HEK293 (cell line): Measurements from ENCODE around the gene ABHD12B.

Experiments
- GFI1B ChIP-seq: fragments of 450-650 bp; formaldehyde crosslinking; IDR thresholded peaks from 2 replicates; pipeline ENCODE4 v1.5.1; 2016; ENCODE audit warnings: missing biosample characterization, missing genetic modification characterization
- GLIS1 ChIP-seq: fragments of 450-650 bp; formaldehyde crosslinking; IDR thresholded peaks from 2 replicates; pipeline ENCODE4 v1.5.1; 2016; ENCODE audit warnings: missing biosample characterization, missing genetic modification characterization
- HOXA7 ChIP-seq: sonication (generic); formaldehyde crosslinking; IDR thresholded peaks from 2 replicates; pipeline ENCODE4 v1.8.1; 2022; ENCODE audit warnings: missing genetic modification reagents, borderline replicate concordance
- HOXD13 ChIP-seq: sonication (generic); formaldehyde crosslinking; IDR thresholded peaks from 2 replicates; pipeline ENCODE4 v1.8.0; 2022; ENCODE audit warnings: missing genetic modification reagents, borderline replicate concordance
- ZNF140 ChIP-seq: fragments of 450-650 bp; formaldehyde crosslinking; IDR thresholded peaks from 2 replicates; pipeline ENCODE4 v1.5.1; 2016; ENCODE audit warnings: missing biosample characterization, missing genetic modification characterization
- ZNF175 ChIP-seq: fragments of 450-650 bp; formaldehyde crosslinking; IDR thresholded peaks from 2 replicates; pipeline ENCODE4 v1.5.1; 2016; ENCODE audit warnings: missing biosample characterization, missing genetic modification characterization
- ZNF221 ChIP-seq: fragments of 450-650 bp; formaldehyde crosslinking; IDR thresholded peaks from 2 replicates; pipeline ENCODE4 v1.5.1; 2017; ENCODE audit warnings: missing biosample characterization, missing genetic modification characterization, borderline replicate concordance
- ZNF223 ChIP-seq: fragments of 450-650 bp; formaldehyde crosslinking; IDR thresholded peaks from 2 replicates; pipeline ENCODE4 v1.5.1; 2016; ENCODE audit warnings: missing biosample characterization, missing genetic modification characterization
- ZNF274 ChIP-seq, 2 experiments: fragments of 200-500 bp in 1 of 2; fragments of 450-650 bp in 1 of 2; sonication (Bioruptor generic) in 1 of 2; formaldehyde crosslinking in 1 of 2; IDR thresholded peaks; 2 replicates each; pipeline versions ENCODE4 v1.5.1 to v1.6.1; 2014 to 2016; ENCODE audit warnings: borderline replicate concordance in 1 of 2, inconsistent platforms in 1 of 2, low read length in 1 of 2, missing biosample characterization in 1 of 2, missing genetic modification characterization in 1 of 2
- ZNF302 ChIP-seq: fragments of 450-650 bp; formaldehyde crosslinking; IDR thresholded peaks from 2 replicates; pipeline ENCODE4 v1.5.1; 2016; ENCODE audit warnings: missing biosample characterization, missing genetic modification characterization, low read depth
- ZNF548 ChIP-seq: fragments of 450-650 bp; formaldehyde crosslinking; IDR thresholded peaks from 2 replicates; pipeline ENCODE4 v1.5.1; 2016; ENCODE audit warnings: missing biosample characterization, missing genetic modification characterization
- ZNF596 ChIP-seq: fragments of 450-650 bp; IDR thresholded peaks from 2 replicates; pipeline ENCODE4 v1.5.0; 2018; ENCODE audit warnings: missing biosample characterization, mild to moderate bottlenecking, missing genetic modification characterization, moderate library complexity
- ZNF660 ChIP-seq: fragments of 450-650 bp; IDR thresholded peaks from 2 replicates; pipeline ENCODE4 v1.5.1; 2018; ENCODE audit warnings: missing biosample characterization, mild to moderate bottlenecking, missing genetic modification characterization
- ZNF777 ChIP-seq: fragments of 450-650 bp; formaldehyde crosslinking; IDR thresholded peaks from 2 replicates; pipeline ENCODE4 v1.5.1; 2017; ENCODE audit warnings: missing biosample characterization, missing genetic modification characterization, borderline replicate concordance
- TF ChIP-seq, protein P1 (sequence below): fragments of 450-650 bp; formaldehyde crosslinking; IDR thresholded peaks from 2 replicates; pipeline ENCODE4 v1.5.1; 2016; ENCODE audit warnings: missing biosample characterization, missing genetic modification characterization
- TF ChIP-seq, protein P2 (sequence below): fragments of 450-650 bp; formaldehyde crosslinking; optimal IDR thresholded peaks from 2 replicates; pipeline ENCODE3; 2016; ENCODE audit warnings: missing biosample characterization, mild to moderate bottlenecking, missing genetic modification characterization
- TF ChIP-seq, protein P3 (sequence below): fragments of 450-650 bp; formaldehyde crosslinking; IDR thresholded peaks from 2 replicates; pipeline ENCODE4 v1.5.1; 2016; ENCODE audit warnings: missing biosample characterization, missing genetic modification characterization
- TF ChIP-seq, protein P4 (sequence below): fragments of 450-650 bp; formaldehyde crosslinking; IDR thresholded peaks from 2 replicates; pipeline ENCODE4 v1.5.1; 2016; ENCODE audit warnings: missing biosample characterization, missing genetic modification characterization
- TF ChIP-seq, protein P5 (sequence below): fragments of 450-650 bp; formaldehyde crosslinking; IDR thresholded peaks from 2 replicates; pipeline ENCODE4 v1.5.1; 2017; ENCODE audit warnings: missing biosample characterization, missing genetic modification characterization
- TF ChIP-seq, protein P6 (sequence below): fragments of 450-650 bp; formaldehyde crosslinking; IDR thresholded peaks from 2 replicates; pipeline ENCODE4 v1.5.1; 2017; ENCODE audit warnings: missing biosample characterization, missing genetic modification characterization
- TF ChIP-seq, protein P7 (sequence below): fragments of 450-650 bp; formaldehyde crosslinking; IDR thresholded peaks from 2 replicates; pipeline ENCODE4 v1.5.1; 2016; ENCODE audit warnings: missing biosample characterization, missing genetic modification characterization

ABHD12B gene

DNA sequence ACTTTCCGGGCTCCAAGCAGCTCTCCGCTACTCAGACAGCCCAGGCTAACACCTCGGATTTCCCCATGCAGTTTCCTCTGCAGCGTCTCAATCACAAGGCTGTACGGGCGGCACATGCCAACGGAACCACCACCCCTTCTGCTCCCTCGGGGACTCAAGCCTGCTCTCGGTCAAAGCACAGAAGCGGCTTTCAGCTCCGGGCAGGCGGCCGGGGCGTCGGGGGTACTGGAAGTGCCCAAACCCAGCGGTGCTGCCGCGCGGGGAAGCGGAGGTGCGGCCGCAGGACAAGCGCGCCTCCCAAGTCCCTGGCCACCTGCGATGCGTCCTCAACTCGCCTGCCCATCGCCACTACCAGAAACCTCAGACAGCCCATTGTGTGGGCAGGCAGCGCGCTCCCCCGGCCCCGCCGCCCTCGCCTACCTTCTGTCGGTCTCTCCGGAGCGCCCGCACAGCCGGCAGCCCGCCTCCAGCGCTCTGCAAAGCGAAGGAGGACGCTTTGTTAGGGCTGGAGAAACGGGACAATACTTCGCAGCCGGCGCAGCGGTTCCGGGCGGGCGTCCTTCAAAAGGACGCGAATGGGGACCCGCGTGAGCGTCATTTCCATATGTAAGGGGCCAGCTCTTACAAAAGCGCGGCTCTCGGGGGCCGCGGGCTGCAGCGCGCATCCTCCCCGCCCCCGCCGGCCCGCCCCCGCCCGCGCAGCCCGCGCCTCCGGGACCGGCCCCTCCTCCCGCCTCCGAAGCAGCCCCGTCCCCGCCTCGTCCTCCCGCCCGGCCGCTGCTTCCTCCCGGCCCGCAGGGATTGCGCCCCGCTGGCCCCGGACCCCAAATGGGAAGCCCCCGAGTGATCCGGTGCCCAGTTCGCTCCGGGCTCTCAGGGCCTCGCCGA, 41.6 kb upstream of the ABHD12B start (continued):
- TF ChIP-seq, protein P1, sequence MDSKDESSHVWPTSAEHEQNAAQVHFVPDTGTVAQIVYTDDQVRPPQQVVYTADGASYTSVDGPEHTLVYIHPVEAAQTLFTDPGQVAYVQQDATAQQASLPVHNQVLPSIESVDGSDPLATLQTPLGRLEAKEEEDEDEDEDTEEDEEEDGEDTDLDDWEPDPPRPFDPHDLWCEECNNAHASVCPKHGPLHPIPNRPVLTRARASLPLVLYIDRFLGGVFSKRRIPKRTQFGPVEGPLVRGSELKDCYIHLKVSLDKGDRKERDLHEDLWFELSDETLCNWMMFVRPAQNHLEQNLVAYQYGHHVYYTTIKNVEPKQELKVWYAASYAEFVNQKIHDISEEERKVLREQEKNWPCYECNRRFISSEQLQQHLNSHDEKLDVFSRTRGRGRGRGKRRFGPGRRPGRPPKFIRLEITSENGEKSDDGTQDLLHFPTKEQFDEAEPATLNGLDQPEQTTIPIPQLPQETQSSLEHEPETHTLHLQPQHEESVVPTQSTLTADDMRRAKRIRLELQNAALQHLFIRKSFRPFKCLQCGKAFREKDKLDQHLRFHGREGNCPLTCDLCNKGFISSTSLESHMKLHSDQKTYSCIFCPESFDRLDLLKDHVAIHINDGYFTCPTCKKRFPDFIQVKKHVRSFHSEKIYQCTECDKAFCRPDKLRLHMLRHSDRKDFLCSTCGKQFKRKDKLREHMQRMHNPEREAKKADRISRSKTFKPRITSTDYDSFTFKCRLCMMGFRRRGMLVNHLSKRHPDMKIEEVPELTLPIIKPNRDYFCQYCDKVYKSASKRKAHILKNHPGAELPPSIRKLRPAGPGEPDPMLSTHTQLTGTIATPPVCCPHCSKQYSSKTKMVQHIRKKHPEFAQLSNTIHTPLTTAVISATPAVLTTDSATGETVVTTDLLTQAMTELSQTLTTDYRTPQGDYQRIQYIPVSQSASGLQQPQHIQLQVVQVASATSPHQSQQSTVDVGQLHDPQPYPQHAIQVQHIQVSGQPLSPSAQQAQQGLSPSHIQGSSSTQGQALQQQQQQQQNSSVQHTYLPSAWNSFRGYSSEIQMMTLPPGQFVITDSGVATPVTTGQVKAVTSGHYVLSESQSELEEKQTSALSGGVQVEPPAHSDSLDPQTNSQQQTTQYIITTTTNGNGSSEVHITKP (tag by site-specific recombination), result peak; percentile 8; the same call in 1 of the 2 replicates
- TF ChIP-seq GLIS1 (tag by site-specific recombination) (0 out of 2 replicates have a peak, but pooled peaks have one; percentile 14), ZNF274 (IDR thresholded peaks at IDR 0.05; ENCODE audit: low read length) (no peak), ZNF274 (tag by site-specific recombination; IDR thresholded peaks at IDR 0.05; ENCODE audit: borderline replicate concordance) (no peak), GFI1B (tag by site-specific recombination) (no peak), ZNF140 (tag by site-specific recombination) (no peak), ZNF660 (tag by site-specific recombination) (no peak), ZNF175 (tag by site-specific recombination) (no peak), HOXA7 (CRISPR knock-in tag) (no peak), ZNF302 (tag by site-specific recombination) (no peak), ZNF548 (tag by site-specific recombination) (no peak), ZNF596 (tag by site-specific recombination) (no peak), ZNF223 (tag by site-specific recombination) (no peak), ZNF777 (tag by site-specific recombination) (peak; percentile 55; the same call in 1 of the 2 replicates), HOXD13 (CRISPR knock-in tag) (no peak), ZNF221 (no peak)
- TF ChIP-seq, protein P2, sequence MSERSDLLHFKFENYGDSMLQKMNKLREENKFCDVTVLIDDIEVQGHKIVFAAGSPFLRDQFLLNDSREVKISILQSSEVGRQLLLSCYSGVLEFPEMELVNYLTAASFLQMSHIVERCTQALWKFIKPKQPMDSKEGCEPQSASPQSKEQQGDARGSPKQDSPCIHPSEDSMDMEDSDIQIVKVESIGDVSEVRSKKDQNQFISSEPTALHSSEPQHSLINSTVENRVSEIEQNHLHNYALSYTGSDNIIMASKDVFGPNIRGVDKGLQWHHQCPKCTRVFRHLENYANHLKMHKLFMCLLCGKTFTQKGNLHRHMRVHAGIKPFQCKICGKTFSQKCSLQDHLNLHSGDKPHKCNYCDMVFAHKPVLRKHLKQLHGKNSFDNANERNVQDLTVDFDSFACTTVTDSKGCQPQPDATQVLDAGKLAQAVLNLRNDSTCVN (tag by site-specific recombination), result peak; percentile 88
- TF ChIP-seq, protein P3, sequence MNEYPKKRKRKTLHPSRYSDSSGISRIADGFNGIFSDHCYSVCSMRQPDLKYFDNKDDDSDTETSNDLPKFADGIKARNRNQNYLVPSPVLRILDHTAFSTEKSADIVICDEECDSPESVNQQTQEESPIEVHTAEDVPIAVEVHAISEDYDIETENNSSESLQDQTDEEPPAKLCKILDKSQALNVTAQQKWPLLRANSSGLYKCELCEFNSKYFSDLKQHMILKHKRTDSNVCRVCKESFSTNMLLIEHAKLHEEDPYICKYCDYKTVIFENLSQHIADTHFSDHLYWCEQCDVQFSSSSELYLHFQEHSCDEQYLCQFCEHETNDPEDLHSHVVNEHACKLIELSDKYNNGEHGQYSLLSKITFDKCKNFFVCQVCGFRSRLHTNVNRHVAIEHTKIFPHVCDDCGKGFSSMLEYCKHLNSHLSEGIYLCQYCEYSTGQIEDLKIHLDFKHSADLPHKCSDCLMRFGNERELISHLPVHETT (tag by site-specific recombination), result no peak
- TF ChIP-seq, protein P4, sequence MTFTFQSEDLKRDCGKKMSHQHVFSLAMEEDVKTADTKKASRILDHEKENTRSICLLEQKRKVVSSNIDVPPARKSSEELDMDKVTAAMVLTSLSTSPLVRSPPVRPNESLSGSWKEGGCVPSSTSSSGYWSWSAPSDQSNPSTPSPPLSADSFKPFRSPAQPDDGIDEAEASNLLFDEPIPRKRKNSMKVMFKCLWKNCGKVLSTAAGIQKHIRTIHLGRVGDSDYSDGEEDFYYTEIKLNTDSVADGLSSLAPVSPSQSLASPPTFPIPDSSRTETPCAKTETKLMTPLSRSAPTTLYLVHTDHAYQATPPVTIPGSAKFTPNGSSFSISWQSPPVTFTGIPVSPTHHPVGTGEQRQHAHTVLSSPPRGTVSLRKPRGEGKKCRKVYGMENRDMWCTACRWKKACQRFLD (tag by site-specific recombination), result no peak
- TF ChIP-seq, protein P5, sequence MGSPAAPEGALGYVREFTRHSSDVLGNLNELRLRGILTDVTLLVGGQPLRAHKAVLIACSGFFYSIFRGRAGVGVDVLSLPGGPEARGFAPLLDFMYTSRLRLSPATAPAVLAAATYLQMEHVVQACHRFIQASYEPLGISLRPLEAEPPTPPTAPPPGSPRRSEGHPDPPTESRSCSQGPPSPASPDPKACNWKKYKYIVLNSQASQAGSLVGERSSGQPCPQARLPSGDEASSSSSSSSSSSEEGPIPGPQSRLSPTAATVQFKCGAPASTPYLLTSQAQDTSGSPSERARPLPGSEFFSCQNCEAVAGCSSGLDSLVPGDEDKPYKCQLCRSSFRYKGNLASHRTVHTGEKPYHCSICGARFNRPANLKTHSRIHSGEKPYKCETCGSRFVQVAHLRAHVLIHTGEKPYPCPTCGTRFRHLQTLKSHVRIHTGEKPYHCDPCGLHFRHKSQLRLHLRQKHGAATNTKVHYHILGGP, result no peak
- TF ChIP-seq, protein P6, sequence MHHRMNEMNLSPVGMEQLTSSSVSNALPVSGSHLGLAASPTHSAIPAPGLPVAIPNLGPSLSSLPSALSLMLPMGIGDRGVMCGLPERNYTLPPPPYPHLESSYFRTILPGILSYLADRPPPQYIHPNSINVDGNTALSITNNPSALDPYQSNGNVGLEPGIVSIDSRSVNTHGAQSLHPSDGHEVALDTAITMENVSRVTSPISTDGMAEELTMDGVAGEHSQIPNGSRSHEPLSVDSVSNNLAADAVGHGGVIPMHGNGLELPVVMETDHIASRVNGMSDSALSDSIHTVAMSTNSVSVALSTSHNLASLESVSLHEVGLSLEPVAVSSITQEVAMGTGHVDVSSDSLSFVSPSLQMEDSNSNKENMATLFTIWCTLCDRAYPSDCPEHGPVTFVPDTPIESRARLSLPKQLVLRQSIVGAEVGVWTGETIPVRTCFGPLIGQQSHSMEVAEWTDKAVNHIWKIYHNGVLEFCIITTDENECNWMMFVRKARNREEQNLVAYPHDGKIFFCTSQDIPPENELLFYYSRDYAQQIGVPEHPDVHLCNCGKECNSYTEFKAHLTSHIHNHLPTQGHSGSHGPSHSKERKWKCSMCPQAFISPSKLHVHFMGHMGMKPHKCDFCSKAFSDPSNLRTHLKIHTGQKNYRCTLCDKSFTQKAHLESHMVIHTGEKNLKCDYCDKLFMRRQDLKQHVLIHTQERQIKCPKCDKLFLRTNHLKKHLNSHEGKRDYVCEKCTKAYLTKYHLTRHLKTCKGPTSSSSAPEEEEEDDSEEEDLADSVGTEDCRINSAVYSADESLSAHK (tag by site-specific recombination), result no peak
- TF ChIP-seq, protein P7, sequence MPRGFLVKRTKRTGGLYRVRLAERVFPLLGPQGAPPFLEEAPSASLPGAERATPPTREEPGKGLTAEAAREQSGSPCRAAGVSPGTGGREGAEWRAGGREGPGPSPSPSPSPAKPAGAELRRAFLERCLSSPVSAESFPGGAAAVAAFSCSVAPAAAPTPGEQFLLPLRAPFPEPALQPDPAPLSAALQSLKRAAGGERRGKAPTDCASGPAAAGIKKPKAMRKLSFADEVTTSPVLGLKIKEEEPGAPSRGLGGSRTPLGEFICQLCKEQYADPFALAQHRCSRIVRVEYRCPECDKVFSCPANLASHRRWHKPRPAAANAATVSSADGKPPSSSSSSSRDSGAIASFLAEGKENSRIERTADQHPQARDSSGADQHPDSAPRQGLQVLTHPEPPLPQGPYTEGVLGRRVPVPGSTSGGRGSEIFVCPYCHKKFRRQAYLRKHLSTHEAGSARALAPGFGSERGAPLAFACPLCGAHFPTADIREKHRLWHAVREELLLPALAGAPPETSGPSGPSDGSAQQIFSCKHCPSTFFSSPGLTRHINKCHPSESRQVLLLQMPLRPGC (tag by site-specific recombination), result no peak
